Muscle layer of duodenum (tissue), 2 donors: ENCODE measurements around the gene TMEM119.
"Not testable (repeated sequence)": the region's sequence is repeated elsewhere in the genome, so short reads cannot be mapped to it uniquely, and the experiment has no call there.

Source experiments
- H3K27ac ChIP-seq: one replicate; pipeline ENCODE4 v1.7.0; 2013; ENCODE audit warnings: mild to moderate bottlenecking, low read length
- H3K27me3 ChIP-seq: one replicate; pipeline ENCODE4 v1.7.0; 2013; ENCODE audit warnings: low read depth, mild to moderate bottlenecking, control low read depth, low read length
- H3K36me3 ChIP-seq, 2 donors: one replicate each; pipeline ENCODE4 v1.7.0; 2013; ENCODE audit warnings: low read length in 2 of 2, control low read depth in 1 of 2, mild to moderate bottlenecking in 1 of 2; ENCODE audit not compliant: insufficient read depth in 2 of 2, control insufficient read depth in 1 of 2
- H3K4me1 ChIP-seq, 2 donors: one replicate each; pipeline ENCODE4 v1.7.0; 2013; ENCODE audit warnings: low read length in 2 of 2, mild to moderate bottlenecking in 2 of 2, control low read depth in 1 of 2, moderate library complexity in 1 of 2; ENCODE audit not compliant: insufficient read depth in 2 of 2, control insufficient read depth in 1 of 2
- H3K4me3 ChIP-seq, 2 donors: one replicate each; pipeline ENCODE4 v1.7.0; 2013; ENCODE audit warnings: low read length in 2 of 2, low read depth in 1 of 2, mild to moderate bottlenecking in 1 of 2
- H3K9me3 ChIP-seq, 2 donors: one replicate each; pipeline ENCODE4 v1.7.0; 2013; ENCODE audit warnings: low read length in 2 of 2, control low read depth in 1 of 2, mild to moderate bottlenecking in 1 of 2; ENCODE audit not compliant: control insufficient read depth in 1 of 2
- donor health status: healthy.

Gene TMEM119

DNA sequence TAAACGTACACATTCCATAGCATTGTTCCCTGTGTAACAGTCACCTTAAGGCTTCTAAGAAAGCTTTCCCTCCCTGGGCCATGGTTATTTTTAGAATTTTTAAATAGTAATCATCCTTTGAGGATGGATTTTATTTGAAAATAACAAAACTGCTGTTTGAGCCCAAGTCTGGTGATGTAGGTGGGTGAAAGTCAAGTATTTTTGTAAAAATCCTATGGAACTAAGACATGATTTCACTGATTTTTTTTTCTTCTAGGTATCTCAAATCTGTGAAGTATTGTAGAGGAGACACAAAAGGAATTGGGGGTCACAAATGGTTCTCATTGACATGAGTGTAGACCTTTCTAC, 34.1 kb downstream of the TMEM119 start:
- Histone ChIP-seq H3K4me3 (peak overlapping the region; percentile 90 to 96), H3K4me1 (peaks cover 23 to 56% of the 10 kb centered on the region in 2 donors), H3K9me3 (no peaks in the 10 kb centered on the region), H3K36me3 (peaks cover 45% of the 10 kb centered on the region in 2 donors), H3K27ac (peak overlapping the region; percentile 25), H3K27me3 (no peaks in the 10 kb centered on the region)

DNA sequence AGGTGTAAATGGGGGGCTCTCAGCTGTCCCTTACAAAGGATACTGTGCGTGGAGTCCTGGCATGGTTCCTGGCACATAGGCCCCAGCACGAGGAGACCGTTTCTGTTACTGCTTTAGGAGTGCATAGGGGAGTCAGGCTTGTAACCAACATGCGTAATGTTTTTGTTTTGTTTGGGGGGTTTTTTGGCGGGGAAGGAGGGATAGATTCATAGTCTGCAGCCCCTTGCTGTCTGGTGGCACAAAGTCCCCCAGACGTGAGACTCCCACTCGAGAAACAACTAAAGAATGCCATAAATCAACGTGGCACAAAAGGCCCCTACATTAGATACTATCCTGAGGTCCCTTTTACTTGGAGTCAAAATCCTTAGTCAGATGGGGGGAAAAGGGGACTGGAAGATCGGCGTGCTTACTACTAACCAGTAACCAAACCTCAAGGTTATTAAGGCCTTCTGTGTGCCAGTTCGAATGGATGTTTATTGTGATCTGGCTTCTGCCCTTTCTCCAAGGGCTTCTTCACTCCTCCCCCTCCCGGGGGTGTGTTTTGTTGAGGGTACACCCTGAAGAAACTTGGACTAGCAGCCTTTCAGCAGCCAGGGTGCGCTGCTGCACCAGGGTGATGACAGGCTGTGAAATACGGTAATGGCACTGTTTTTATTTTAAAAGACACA, 34.6 kb downstream of the TMEM119 start:
- no peaks in the 10 kb centered on the region for H3K27me3 ChIP-seq
- H3K4me1 ChIP-seq = peaks cover 23 to 61% of the 10 kb centered on the region in 2 donors
- no peaks in the 10 kb centered on the region for H3K9me3 ChIP-seq
- peak overlapping the region; percentile 90 to 96 for H3K4me3 ChIP-seq
- peaks cover 40% of the 10 kb centered on the region in 2 donors for H3K36me3 ChIP-seq
- peak overlapping the region; percentile 89 for H3K27ac ChIP-seq

- no peaks in the 10 kb centered on the region for H3K27me3 ChIP-seq
- peaks cover 21 to 67% of the 10 kb centered on the region in 2 donors for H3K4me1 ChIP-seq
- peak within 1 kb of the TSS; percentile 94 for H3K27ac ChIP-seq
- H3K4me3 ChIP-seq = peak within 1 kb of the TSS; percentile 90 to 96
- no peaks in the 10 kb centered on the region for H3K9me3 ChIP-seq
- peaks cover 33 to 35% of the 10 kb centered on the region in 2 donors for H3K36me3 ChIP-seq
Observed at GRCh38 chr12:108562348-108563135, 35.3 kb downstream of the TMEM119 start, which contains the start of gene ISCU. Gene ISCU (plus strand): TSS chr12:108562596. CDS start chr12:108562623, 27 bp downstream.

- no peaks in the 10 kb centered on the region for H3K27me3 ChIP-seq
- peaks cover 18 to 67% of the 10 kb centered on the region in 2 donors for H3K4me1 ChIP-seq
- peaks cover 26 to 31% of the 10 kb centered on the region in 2 donors for H3K36me3 ChIP-seq
- H3K27ac ChIP-seq = peak overlapping the region; percentile 94
- H3K4me3 ChIP-seq = peak overlapping the region; percentile 88 to 96
- no peaks in the 10 kb centered on the region for H3K9me3 ChIP-seq
Observed at GRCh38 chr12:108561852-108562347, 36.0 kb downstream of the TMEM119 start.

DNA sequence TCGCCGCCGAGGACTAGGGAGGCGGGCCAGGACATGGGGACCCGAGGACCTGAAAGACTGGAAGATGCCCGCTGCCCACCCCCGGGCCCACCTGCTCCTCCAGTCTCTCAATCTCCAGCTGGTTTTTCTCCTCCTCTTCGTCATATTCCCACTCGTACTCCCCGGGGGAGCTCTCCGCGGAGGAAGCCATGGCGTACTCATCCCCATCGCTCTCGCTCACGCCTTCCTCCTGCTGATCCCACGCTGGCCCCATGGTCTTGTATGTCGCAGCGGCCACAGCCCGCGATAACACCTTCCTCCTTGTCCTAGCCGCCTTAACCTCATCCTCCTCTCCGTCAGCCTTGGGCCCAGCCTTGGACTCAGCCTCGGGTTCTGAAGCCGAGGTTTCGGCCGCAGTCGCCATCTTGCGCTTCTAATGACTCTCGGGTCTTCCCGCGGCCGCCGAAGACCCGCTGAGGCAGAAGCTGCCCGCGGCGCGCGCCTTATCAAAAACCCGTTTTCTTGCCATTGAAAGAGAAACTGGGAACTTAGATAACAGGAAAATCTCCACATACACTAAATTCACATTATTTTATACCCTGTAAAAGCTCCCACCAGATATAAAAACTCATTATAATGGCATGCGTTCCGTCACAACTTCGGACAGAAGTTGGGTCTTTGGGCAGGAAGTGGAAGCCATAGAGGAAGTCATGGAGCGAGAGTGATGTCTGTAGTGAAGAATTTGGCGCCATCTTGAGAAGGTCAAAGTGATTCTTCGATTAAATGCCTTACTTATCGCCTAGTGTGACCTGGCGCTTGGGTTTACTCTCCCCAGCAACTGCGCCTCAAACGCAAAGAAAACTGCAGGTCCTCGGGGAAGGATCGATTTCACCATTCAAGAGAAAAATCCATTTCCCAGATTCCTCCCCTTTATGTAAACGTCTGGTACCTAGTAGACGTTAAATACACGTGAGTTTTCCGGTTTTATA, 36.8 kb downstream of the TMEM119 start, which contains the start of gene SART3:
Gene SART3, minus strand, starts transcription at position 422 of the 968 bp plus-strand sequence. Its CDS starts 19 bp downstream, at position 403.
- Histone ChIP-seq H3K4me3 (peak within 1 kb of the TSS; percentile 88 to 96), H3K36me3 (peaks cover 18 to 23% of the 10 kb centered on the region in 2 donors), H3K27me3 (no peaks in the 10 kb centered on the region), H3K9me3 (no peaks in the 10 kb centered on the region), H3K4me1 (peaks cover 12 to 65% of the 10 kb centered on the region in 2 donors), H3K27ac (peak within 1 kb of the TSS; percentile 94)

GRCh38 chr12:108560321-108560721, 37.6 kb downstream of the TMEM119 start:
- H3K36me3 ChIP-seq = peaks cover 13 to 16% of the 10 kb centered on the region in 2 donors
- H3K4me1 ChIP-seq = peaks cover 6 to 65% of the 10 kb centered on the region in 2 donors
- H3K9me3 ChIP-seq = no peaks in the 10 kb centered on the region
- peak overlapping the region; percentile 94 for H3K27ac ChIP-seq
- H3K4me3 ChIP-seq = peak overlapping the region; percentile 88 to 96
- H3K27me3 ChIP-seq = no peaks in the 10 kb centered on the region

DNA sequence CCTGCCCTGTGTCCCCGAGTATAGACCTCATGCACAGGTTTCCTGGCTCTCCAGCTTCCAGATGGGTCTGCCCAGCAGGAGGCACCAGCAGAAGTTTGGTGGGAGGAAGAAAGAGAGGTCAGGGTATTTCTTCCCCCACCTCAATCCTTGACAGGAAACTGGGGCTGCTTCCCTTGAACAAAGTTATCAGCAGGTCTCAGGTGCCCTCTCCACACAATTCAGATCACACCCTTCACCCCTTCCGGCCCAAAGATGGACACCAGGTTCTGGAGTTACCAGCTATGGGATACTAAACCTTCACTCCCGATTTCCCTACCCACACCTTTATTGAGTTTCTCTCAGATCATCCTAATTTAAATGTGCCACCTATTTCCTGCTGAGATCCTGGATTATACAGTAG, 38.1 kb downstream of the TMEM119 start:
- Histone ChIP-seq H3K27me3 (no peaks in the 10 kb centered on the region), H3K27ac (no peak overlapping the region), H3K4me3 (peak overlapping the region; percentile 88 to 96), H3K4me1 (peaks cover 6 to 63% of the 10 kb centered on the region in 2 donors), H3K9me3 (no peaks in the 10 kb centered on the region), H3K36me3 (peaks cover 8 to 11% of the 10 kb centered on the region in 2 donors)

- no peaks in the 10 kb centered on the region for H3K27me3 ChIP-seq
- peaks cover 6 to 57% of the 10 kb centered on the region in 2 donors for H3K4me1 ChIP-seq
- peak overlapping the region in 1 of 2 donors; percentile 96 for H3K4me3 ChIP-seq
- H3K36me3 ChIP-seq = peaks cover 2 to 5% of the 10 kb centered on the region in 2 donors
- no peaks in the 10 kb centered on the region for H3K9me3 ChIP-seq
- no peak overlapping the region for H3K27ac ChIP-seq
Observed at GRCh38 chr12:108559007-108559655, 38.8 kb downstream of the TMEM119 start.

GRCh38 chr12:108555383-108555782, 42.5 kb downstream of the TMEM119 start:
- not testable (repeated sequence) for H3K27ac ChIP-seq, H3K4me3 ChIP-seq, H3K9me3 ChIP-seq, H3K27me3 ChIP-seq, H3K36me3 ChIP-seq
- peaks cover 6 to 54% of the 10 kb centered on the region in 2 donors for H3K4me1 ChIP-seq

DNA sequence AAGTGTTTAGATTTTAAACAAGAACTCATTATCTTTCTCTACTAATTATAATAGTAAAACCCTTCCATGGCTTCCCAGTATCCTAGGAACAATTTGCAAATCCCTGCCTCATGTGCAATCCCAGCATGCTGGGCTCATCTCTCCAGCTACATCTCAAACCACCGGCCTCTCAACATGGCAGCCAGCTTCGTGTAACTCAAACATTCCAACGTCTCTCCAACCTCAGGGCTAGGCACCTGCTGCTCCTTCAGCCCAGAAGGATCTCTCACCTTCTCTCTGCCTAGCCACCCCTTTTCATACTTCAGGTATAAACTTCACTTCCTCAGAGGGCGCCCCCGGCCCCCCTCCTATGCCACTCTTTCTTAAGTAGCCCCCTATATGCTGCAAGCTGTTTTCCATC, 44.1 kb downstream of the TMEM119 start:
- Histone ChIP-seq H3K9me3 (no peaks in the 10 kb centered on the region), H3K36me3 (peaks cover 2 to 4% of the 10 kb centered on the region in 2 donors), H3K27me3 (no peaks in the 10 kb centered on the region), H3K27ac (no peak overlapping the region), H3K4me1 (peaks cover 0 to 38% of the 10 kb centered on the region in 2 donors), H3K4me3 (no peak overlapping the region)
